ENCODE results near the gene C3AR1. TPM values are rescaled to one million over a fixed set of nuclear protein-coding genes. Genes with fewer than 3 reads are reported as not detected.

C3AR1 gene
- total RNA-seq, 2 experiments from 2014 or later = not detected

- H3K4me3 ChIP-seq (ENCODE audit: low read depth, low read length, poor library complexity, severe bottlenecking) = no peak overlapping the region
- H4K20me1 ChIP-seq (ENCODE audit: insufficient read depth, low read length) = no peaks in the 10 kb centered on the region
- intact Hi-C loops (cut with micrococcal nuclease; ENCODE audit: unreplicated experiment) = loop anchor here (10.0 kb wide), 1 partner anchor 394 kb away; no protein-coding TSS in a partner anchor
- POLR2A ChIA-PET = interaction anchor here (1.4 kb wide), 1 partner anchor 11 kb away, joined by 3 read pairs; no protein-coding TSS in a partner anchor
- no peaks in the 10 kb centered on the region for H3K9me2 ChIP-seq (ENCODE audit: insufficient read depth, low read length)
- CTCF ChIA-PET (ENCODE audit: unreplicated experiment) = no interaction called here
- H3K9me3 ChIP-seq (ENCODE audit: low read length) = no peaks in the 10 kb centered on the region
- no peak for DNase-seq (ENCODE audit: low spot score)
- H3K4me1 ChIP-seq (ENCODE audit: insufficient read depth, low read length, poor library complexity, severe bottlenecking) = peaks cover 42% of the 10 kb centered on the region
- no peak overlapping the region for H2AFZ ChIP-seq (ENCODE audit: low read length)
- no TSS peak for BruUV-seq (replicated peaks)
- H3K79me2 ChIP-seq (ENCODE audit: insufficient read depth, low read depth, low read length) = no peaks in the 10 kb centered on the region
- H3K4me2 ChIP-seq (ENCODE audit: low read length) = peak overlapping the region; percentile 36; the same call in 1 of the 2 replicates
- no peak overlapping the region for H3K27ac ChIP-seq (ENCODE audit: low read depth, low read length, poor library complexity, severe bottlenecking)
- H3K36me3 ChIP-seq (ENCODE audit: insufficient read depth, low read length) = peaks cover 13% of the 10 kb centered on the region; the same call in 1 of the 2 replicates
- no peak for TF ChIP-seq CTCF (conservative IDR thresholded peaks at IDR 0.05; ENCODE audit: low read length)
- TF ChIP-seq EZH2phosphoT487 (IDR thresholded peaks at IDR 0.05; ENCODE audit: borderline replicate concordance, low read depth, low read length) = no peak
Observed at GRCh38 chr12:8038659-8039114, 27.5 kb downstream of the C3AR1 start.

- Histone ChIP-seq H3K79me2 (ENCODE audit: insufficient read depth, low read depth, low read length) (no peaks in the 10 kb centered on the region), H3K4me3 (ENCODE audit: low read depth, low read length, poor library complexity, severe bottlenecking) (no peak overlapping the region), H2AFZ (ENCODE audit: low read length) (no peak overlapping the region), H3K36me3 (ENCODE audit: insufficient read depth, low read length) (peaks cover 9% of the 10 kb centered on the region; the same call in 1 of the 2 replicates), H3K9me3 (ENCODE audit: low read length) (no peaks in the 10 kb centered on the region), H3K9me2 (ENCODE audit: insufficient read depth, low read length) (no peaks in the 10 kb centered on the region), H3K4me1 (ENCODE audit: insufficient read depth, low read length, poor library complexity, severe bottlenecking) (peaks cover 47% of the 10 kb centered on the region), H3K27ac (ENCODE audit: low read depth, low read length, poor library complexity, severe bottlenecking) (no peak overlapping the region), H4K20me1 (ENCODE audit: insufficient read depth, low read length) (no peaks in the 10 kb centered on the region), H3K4me2 (ENCODE audit: low read length) (peak overlapping the region; percentile 36)
- TF ChIP-seq CTCF (conservative IDR thresholded peaks at IDR 0.05; ENCODE audit: low read length) (no peak), EZH2phosphoT487 (IDR thresholded peaks at IDR 0.05; ENCODE audit: borderline replicate concordance, low read depth, low read length) (no peak)
- no TSS peak for BruUV-seq (replicated peaks)
- intact Hi-C loops (cut with micrococcal nuclease; ENCODE audit: unreplicated experiment) = loop anchor here (10.0 kb wide), 1 partner anchor 393 kb away; no protein-coding TSS in a partner anchor
- DNase-seq (ENCODE audit: low spot score) = no peak
- CTCF ChIA-PET (ENCODE audit: unreplicated experiment) = no interaction called here
- POLR2A ChIA-PET = interaction anchor here (1.2 to 1.4 kb wide), 2 partner anchors 10 kb away, joined by 3 to 4 read pairs; no protein-coding TSS in a partner anchor
Observed at GRCh38 chr12:8037947-8038346, 28.2 kb downstream of the C3AR1 start.

GRCh38 chr12:8037046-8037663, 29.0 kb downstream of the C3AR1 start:
- H3K4me1 ChIP-seq (ENCODE audit: insufficient read depth, low read length, poor library complexity, severe bottlenecking) = peaks cover 48% of the 10 kb centered on the region
- intact Hi-C loops (cut with micrococcal nuclease; ENCODE audit: unreplicated experiment) = loop anchor here (10.0 kb wide), 1 partner anchor 392 kb away; no protein-coding TSS in a partner anchor
- peak; percentile 75 for DNase-seq (ENCODE audit: low spot score)

More at GRCh38 chr12:8037046-8037663, 29.0 kb downstream of the C3AR1 start:
- POLR2A ChIA-PET = interaction anchor here (1.2 kb wide), 1 partner anchor 10 kb away, joined by 4 read pairs; no protein-coding TSS in a partner anchor
- Histone ChIP-seq H2AFZ (ENCODE audit: low read length) (no peak overlapping the region), H4K20me1 (ENCODE audit: insufficient read depth, low read length) (no peaks in the 10 kb centered on the region), H3K79me2 (ENCODE audit: insufficient read depth, low read depth, low read length) (no peaks in the 10 kb centered on the region), H3K4me3 (ENCODE audit: low read depth, low read length, poor library complexity, severe bottlenecking) (no peak overlapping the region), H3K27ac (ENCODE audit: low read depth, low read length, poor library complexity, severe bottlenecking) (no peak overlapping the region), H3K9me2 (ENCODE audit: insufficient read depth, low read length) (no peaks in the 10 kb centered on the region), H3K36me3 (ENCODE audit: insufficient read depth, low read length) (peaks cover 9% of the 10 kb centered on the region; the same call in 1 of the 2 replicates), H3K9me3 (ENCODE audit: low read length) (no peaks in the 10 kb centered on the region), H3K4me2 (ENCODE audit: low read length) (peak overlapping the region; percentile 43)
- CTCF ChIA-PET (ENCODE audit: unreplicated experiment) = interaction anchor here (0.6 kb wide), 1 partner anchor 395 kb away, joined by 3 read pairs; no protein-coding TSS in a partner anchor
- no TSS peak for BruUV-seq (replicated peaks)
- TF ChIP-seq CTCF (conservative IDR thresholded peaks at IDR 0.05; ENCODE audit: low read length) (no peak), EZH2phosphoT487 (IDR thresholded peaks at IDR 0.05; ENCODE audit: borderline replicate concordance, low read depth, low read length) (no peak)
